PC-9 (cell line): ENCODE data around the gene XYLB. TPM values are rescaled to one million over a fixed set of nuclear protein-coding genes. Genes with fewer than 3 reads are reported as not detected.

Experiments used
- BruUV-seq: library from RNA; stranded (reverse); fragments of 400-500 nt; replicated peaks from 2 replicates; lab custom pipeline; 2021; lab: Mats Ljungman, UMichigan
- CTCF ChIA-PET: fragments of 300-600 bp; sonication (Branson Sonifier 250); formaldehyde crosslinking; loops from one replicate; lab custom pipeline; 2022; ENCODE audit warnings: antibody characterized with exemption; lab: Charles Lee
- POLR2A ChIA-PET: fragments of 300-600 bp; sonication (Branson Sonifier 250); formaldehyde crosslinking; loops from one replicate; lab custom pipeline; 2022; ENCODE audit warnings: antibody characterized with exemption; ENCODE audit not compliant: unreplicated experiment; lab: Charles Lee
- DNase-seq, 2 experiments: peaks; one replicate each; pipeline versions ENCODE4 v3.0.0 to v3.0.0-alpha.2; 2015 to 2022; ENCODE audit warnings: mixed read lengths in 1 of 2
- H2AFZ ChIP-seq: fragments of 200-600 bp; sonication (generic); 2 replicates; pipeline ENCODE4 v1.8.1; 2017; ENCODE audit warnings: antibody characterized with exemption
- H3F3A ChIP-seq: fragments of 200-600 bp; sonication (generic); 2 replicates; pipeline ENCODE4 v1.8.1; 2017; ENCODE audit warnings: antibody characterized with exemption, mild to moderate bottlenecking, low read depth; ENCODE audit not compliant: insufficient read depth
- H3K27ac ChIP-seq: fragments of 200-600 bp; sonication (generic); 2 replicates; pipeline ENCODE4 v1.6.1; 2016; ENCODE audit warnings: mixed run types
- H3K27me3 ChIP-seq: fragments of 200-600 bp; sonication (generic); 2 replicates; pipeline ENCODE4 v1.6.1; 2016; ENCODE audit warnings: low read depth, mixed run types; ENCODE audit not compliant: insufficient read depth
- H3K36me3 ChIP-seq: fragments of 200-600 bp; sonication (generic); 2 replicates; pipeline ENCODE4 v1.6.1; 2016; ENCODE audit warnings: low read depth, mixed run types
- H3K4me1 ChIP-seq: fragments of 200-600 bp; sonication (generic); replicated peaks from 2 replicates; pipeline ENCODE4 v1.6.1; 2016; ENCODE audit warnings: mixed run types; ENCODE audit not compliant: insufficient read depth
- H3K4me2 ChIP-seq: fragments of 200-600 bp; sonication (generic); 2 replicates; pipeline ENCODE4 v1.6.1; 2017; ENCODE audit warnings: mixed run types
- H3K4me3 ChIP-seq: fragments of 200-600 bp; sonication (generic); 2 replicates; pipeline ENCODE4 v1.6.1; 2016; ENCODE audit warnings: mixed run types
- H3K79me2 ChIP-seq: fragments of 200-600 bp; sonication (generic); 2 replicates; pipeline ENCODE4 v1.6.1; 2017; ENCODE audit warnings: low read depth, mixed run types
- H3K9me2 ChIP-seq: fragments of 200-600 bp; sonication (generic); 2 replicates; pipeline ENCODE4 v1.8.1; 2017; ENCODE audit warnings: mild to moderate bottlenecking; ENCODE audit not compliant: insufficient read depth
- H3K9me3 ChIP-seq: fragments of 200-600 bp; sonication (generic); 2 replicates; pipeline ENCODE4 v1.8.1; 2016; ENCODE audit warnings: low read depth; ENCODE audit not compliant: insufficient read depth
- H4K20me1 ChIP-seq: fragments of 200-600 bp; sonication (generic); 2 replicates; pipeline ENCODE4 v1.8.1; 2017; ENCODE audit not compliant: insufficient read depth
- EZH2 ChIP-seq: fragments of 200-600 bp; sonication (generic); IDR thresholded peaks from 2 replicates; pipeline ENCODE4 v1.8.0; 2017; ENCODE audit warnings: antibody characterized with exemption, low read depth
- intact Hi-C: fragments of 100-400 bp; cut with micrococcal nuclease; formaldehyde crosslinking; loops from one replicate; pipeline ENCODE4 v1.10.0; 2022; ENCODE audit not compliant: unreplicated experiment
- total RNA-seq: library from RNA; stranded (reverse); gene quantifications from 2 replicates; pipeline ENCODE4 v1.2.3, GENCODE V29; 2021
- TF ChIP-seq, protein P1 (sequence below): fragments of 200-600 bp; sonication (generic); conservative IDR thresholded peaks from 2 replicates; pipeline ENCODE4 v1.6.1; 2017; ENCODE audit warnings: mixed run types, antibody characterized with exemption, mild to moderate bottlenecking, moderate library complexity

XYLB gene
- total RNA-seq, 1 experiment from 2014 or later, result 2.4 TPM

DNA sequence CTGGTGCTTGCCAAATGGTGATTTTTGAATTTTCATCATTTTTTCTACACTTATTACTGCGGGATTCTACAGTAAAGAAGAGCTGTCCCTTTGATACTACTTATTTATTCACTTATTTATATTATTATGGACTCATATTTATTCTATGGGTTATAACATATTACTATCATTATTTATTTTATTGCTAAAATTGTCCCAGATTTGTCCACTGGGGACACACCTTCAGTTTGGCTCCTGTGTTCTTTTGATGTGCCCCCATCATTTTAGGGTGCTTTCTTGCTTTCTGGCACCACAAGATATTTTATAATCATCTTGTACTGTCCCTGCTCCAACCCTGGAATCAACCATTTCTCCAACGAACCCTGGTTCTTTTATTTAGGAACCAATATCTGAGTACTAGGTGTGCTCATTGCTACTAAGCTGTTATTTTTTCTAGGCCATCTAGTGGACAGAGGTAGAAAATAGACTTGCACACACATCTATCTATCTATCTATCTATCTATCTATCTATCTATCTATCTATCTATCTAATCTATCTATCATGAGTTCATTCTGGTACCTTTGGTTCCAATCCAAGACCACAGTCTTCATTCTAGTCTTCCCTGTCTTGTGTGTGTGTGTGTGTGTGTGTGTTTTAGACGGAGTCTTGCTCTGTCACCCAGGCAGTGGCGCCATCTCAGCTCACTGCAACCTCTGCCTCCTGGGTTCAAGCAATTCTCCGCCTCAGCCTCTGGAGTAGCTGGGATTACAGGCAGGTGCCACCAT, 48.5 kb upstream of the XYLB start:
- H4K20me1 ChIP-seq, result no peaks in the 10 kb centered on the region
- no TSS peak for BruUV-seq
- DNase-seq, result no peak
- no peaks in the 10 kb centered on the region for H3K79me2 ChIP-seq
- H3K4me3 ChIP-seq, result no peak overlapping the region
- no peak overlapping the region for H3K27ac ChIP-seq
- H3K27me3 ChIP-seq, result no peaks in the 10 kb centered on the region
- H3K4me1 ChIP-seq, result no peaks in the 10 kb centered on the region
- H3K4me2 ChIP-seq, result no peak overlapping the region
- POLR2A ChIA-PET, result no interaction called here
- TF ChIP-seq EZH2, result no peak
- TF ChIP-seq, protein P1, sequence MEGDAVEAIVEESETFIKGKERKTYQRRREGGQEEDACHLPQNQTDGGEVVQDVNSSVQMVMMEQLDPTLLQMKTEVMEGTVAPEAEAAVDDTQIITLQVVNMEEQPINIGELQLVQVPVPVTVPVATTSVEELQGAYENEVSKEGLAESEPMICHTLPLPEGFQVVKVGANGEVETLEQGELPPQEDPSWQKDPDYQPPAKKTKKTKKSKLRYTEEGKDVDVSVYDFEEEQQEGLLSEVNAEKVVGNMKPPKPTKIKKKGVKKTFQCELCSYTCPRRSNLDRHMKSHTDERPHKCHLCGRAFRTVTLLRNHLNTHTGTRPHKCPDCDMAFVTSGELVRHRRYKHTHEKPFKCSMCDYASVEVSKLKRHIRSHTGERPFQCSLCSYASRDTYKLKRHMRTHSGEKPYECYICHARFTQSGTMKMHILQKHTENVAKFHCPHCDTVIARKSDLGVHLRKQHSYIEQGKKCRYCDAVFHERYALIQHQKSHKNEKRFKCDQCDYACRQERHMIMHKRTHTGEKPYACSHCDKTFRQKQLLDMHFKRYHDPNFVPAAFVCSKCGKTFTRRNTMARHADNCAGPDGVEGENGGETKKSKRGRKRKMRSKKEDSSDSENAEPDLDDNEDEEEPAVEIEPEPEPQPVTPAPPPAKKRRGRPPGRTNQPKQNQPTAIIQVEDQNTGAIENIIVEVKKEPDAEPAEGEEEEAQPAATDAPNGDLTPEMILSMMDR, result peak; percentile 65
- no peaks in the 10 kb centered on the region for H3F3A ChIP-seq
- H3K9me2 ChIP-seq, result no peaks in the 10 kb centered on the region
- CTCF ChIA-PET, result interaction anchor here (0.5 to 0.7 kb wide), 2 partner anchors 200 to 323 kb away, joined by 4 read pairs; no protein-coding TSS in a partner anchor
- H3K9me3 ChIP-seq, result no peaks in the 10 kb centered on the region
- H3K36me3 ChIP-seq, result no peaks in the 10 kb centered on the region
- H2AFZ ChIP-seq, result no peak overlapping the region
- intact Hi-C loops, result no loop called here

- Histone ChIP-seq H3K9me2 (no peaks in the 10 kb centered on the region), H3K4me3 (no peak overlapping the region), H3K4me1 (no peaks in the 10 kb centered on the region), H3K4me2 (no peak overlapping the region), H3K27me3 (no peaks in the 10 kb centered on the region), H3K36me3 (no peaks in the 10 kb centered on the region), H2AFZ (no peak overlapping the region), H3K27ac (no peak overlapping the region), H3K79me2 (no peaks in the 10 kb centered on the region), H3K9me3 (no peaks in the 10 kb centered on the region), H3F3A (no peaks in the 10 kb centered on the region), H4K20me1 (no peaks in the 10 kb centered on the region)
- intact Hi-C loops, result no loop called here
- ChIA-PET POLR2A (no interaction called here), CTCF (no interaction called here)
- BruUV-seq, result no TSS peak
- TF ChIP-seq, protein P1, result no peak
- no peak for TF ChIP-seq EZH2
- DNase-seq, result no peak
Measured at GRCh38 chr3:38306941-38307340, 39.6 kb upstream of the XYLB start.

- Histone ChIP-seq H3K36me3 (no peaks in the 10 kb centered on the region), H3K4me2 (no peak overlapping the region), H2AFZ (no peak overlapping the region), H3K9me2 (no peaks in the 10 kb centered on the region), H3K4me3 (no peak overlapping the region), H3K27me3 (no peaks in the 10 kb centered on the region), H4K20me1 (no peaks in the 10 kb centered on the region), H3K9me3 (no peaks in the 10 kb centered on the region), H3K79me2 (no peaks in the 10 kb centered on the region), H3F3A (no peaks in the 10 kb centered on the region), H3K27ac (no peak overlapping the region), H3K4me1 (no peaks in the 10 kb centered on the region)
- intact Hi-C loops, result no loop called here
- no TSS peak for BruUV-seq
- TF ChIP-seq EZH2, result no peak
- TF ChIP-seq, protein P1, result no peak
- ChIA-PET POLR2A (no interaction called here), CTCF (no interaction called here)
- no peak for DNase-seq
Measured at GRCh38 chr3:38307599-38307998, 39.0 kb upstream of the XYLB start.
